Right ventricle myocardium superior (tissue), 1 donor: ENCODE measurements around the gene ITGB3. TPM values are rescaled to one million over a fixed set of nuclear protein-coding genes. Genes with fewer than 3 reads are reported as not detected.
A peak's percentile ranks its signal among the peaks of the same experiment; 100 is the strongest.
"Not testable (repeated sequence)": the region's sequence is repeated elsewhere in the genome, so short reads cannot be mapped to it uniquely, and the experiment has no call there.

Experiments
- ATAC-seq: fragments of 200-7000 bp; cut with Tn5 transposase; one replicate; pipeline ENCODE4 v1.9.1; 2020; ENCODE audit warnings: mild to moderate bottlenecking; ENCODE audit not compliant: poor library complexity
- DNase-seq: peaks from one replicate; pipeline ENCODE4 v3.0.0-alpha.2; 2020
- intact Hi-C: fragments of 100-400 bp; cut with DNase I; formaldehyde crosslinking; loops from one replicate; pipeline ENCODE4 v1.11.2; 2022
- total RNA-seq: library from RNA; stranded (reverse); fragmentation: NEBNext Ultra II Directional; extraction: Animal tissue kit (Norgen Biotek cat#: 25700); gene quantifications from one replicate; pipeline ENCODE4 v1.2.1, GENCODE V29; 2021
- donor health status: DM: no; HTN: yes; CAD: no; lungs with severe emphysema.

Gene ITGB3
- total RNA-seq, 1 donor from 2014 or later: 2.7 TPM

DNA sequence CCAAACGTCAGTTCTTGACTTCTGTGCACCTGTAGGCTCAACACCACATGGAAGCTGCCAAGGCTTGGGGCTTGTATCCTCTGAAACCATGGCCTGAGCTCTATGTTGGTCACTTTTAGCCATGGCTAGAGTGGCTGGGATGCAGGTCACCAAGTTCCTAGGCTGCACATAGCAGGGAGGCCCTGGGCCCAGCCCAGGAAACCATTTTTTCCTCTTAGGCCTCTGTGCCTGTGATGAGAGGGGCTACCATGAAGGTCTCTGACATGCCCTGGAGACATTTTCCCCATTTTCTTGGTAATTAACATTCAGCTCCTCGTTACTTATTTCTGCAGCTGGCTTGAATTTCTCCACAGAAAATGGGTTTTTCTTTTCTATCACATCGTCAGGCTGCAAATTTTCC lies 15.3 kb downstream of the ITGB3 start:
- DNase-seq, ATAC-seq, intact Hi-C loops: not testable (repeated sequence)

DNA sequence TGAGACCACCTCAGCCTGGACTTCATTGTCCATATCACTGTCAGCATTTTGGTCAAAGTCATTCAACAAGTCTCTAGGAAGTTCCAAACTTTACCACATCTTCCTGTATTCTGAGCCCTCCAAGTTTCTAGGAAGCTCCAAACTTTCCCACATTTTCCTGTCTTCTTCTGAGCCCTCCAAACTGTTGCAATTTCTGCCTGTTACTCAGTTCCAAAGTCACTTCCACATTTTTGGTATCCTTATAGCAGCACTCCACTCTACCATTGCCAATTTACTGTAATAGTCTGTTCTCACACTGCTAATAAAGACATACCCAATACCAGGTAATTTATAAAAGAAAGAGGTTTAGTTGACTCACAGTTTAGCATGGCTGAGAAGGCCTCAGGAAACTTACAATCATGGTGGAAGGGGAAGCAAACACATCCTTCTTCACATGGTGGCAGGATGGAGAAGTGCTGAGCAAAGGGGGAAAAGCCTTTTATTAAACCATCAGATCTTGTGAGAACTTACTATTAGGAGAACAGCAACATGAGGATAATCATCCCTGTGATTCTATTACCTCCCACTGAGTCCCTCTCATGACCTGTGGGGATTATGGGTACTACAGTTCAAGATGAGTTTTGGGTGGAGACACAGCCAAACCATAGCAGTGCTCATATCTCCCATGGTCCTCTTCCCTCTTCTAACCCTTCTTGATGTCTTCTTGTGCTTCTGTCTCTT lies 16.1 kb downstream of the ITGB3 start:
- DNase-seq, intact Hi-C loops, ATAC-seq: not testable (repeated sequence)

DNA sequence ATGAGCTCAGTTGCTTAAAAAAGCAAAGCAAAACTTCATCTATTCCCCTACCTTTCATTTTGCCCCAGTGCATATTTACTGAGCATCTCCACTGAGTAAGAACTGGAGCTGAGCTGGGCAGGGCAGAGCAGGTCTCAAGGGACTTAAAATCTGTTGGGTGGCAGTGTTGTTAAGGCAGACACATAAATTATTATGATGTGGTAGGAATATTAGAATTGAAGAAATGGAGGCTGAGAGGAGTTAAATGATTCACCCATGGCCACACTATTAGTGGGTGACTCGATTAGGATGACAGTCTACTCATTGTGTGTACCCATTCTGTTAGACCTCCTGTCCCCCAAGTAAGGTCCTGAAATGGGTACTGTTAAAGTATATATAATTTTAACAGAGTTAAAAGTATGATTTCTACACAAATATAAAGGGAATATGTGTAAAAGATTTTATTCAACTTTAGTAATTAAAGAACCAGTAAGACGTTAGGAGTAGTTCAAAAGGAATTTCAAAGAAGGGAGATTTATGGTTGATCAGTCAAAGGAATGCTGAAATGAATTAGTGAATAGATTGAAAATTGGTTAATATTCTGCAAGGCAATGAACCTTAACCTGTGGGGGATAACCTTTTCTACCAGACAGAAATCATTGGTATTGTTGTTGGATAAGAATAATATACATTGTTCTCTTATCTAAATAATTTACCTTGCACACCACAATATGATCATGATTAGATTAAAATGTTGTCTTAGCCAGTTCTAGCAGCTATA lies 17.5 kb downstream of the ITGB3 start:
- DNase-seq (no peak), ATAC-seq (no peak)
- intact Hi-C loops: no loop called here

DNA sequence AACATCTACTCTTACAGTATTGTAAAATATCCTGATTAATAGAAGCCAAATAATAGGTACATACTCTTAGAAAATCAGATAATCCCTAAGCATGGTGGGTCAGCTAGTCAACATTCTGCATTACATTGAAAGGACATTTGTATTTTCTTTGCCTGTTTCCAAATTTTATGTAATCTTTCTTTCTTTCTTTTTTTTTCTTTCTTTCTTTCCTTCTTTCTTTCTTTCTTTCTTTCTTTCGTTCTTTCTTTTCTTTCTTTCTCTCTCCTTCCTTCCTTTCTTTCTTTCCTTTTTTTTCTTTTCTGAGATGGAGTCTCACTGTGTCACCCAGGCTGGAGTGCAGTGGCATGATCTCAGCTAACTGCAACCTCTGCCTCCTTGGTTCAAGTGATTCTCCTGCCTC lies 18.9 kb downstream of the ITGB3 start:
- ATAC-seq (no peak), DNase-seq (no peak)
- intact Hi-C loops: no loop called here

DNA sequence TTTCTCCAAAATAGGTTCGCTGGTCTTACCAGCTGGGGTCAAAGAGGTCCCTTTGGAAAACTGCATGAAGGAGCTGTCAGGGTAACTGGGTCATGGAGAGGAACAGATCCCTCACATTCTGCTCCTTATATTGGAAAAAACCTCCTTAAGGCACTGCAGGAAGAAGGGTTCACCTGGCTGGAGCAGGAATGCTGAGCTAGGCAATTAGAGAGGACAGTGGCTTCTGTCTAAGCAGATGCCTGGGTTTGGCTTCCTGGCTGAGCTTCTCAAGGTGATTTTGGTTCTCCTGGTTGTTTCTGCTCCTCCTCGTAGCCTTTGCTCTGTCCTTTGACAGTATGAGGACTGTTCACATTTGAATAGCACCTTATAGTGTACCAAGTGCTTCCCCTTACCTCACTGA lies 19.6 kb downstream of the ITGB3 start:
- intact Hi-C loops: no loop called here
- ATAC-seq: no peak
- DNase-seq: no peak

DNA sequence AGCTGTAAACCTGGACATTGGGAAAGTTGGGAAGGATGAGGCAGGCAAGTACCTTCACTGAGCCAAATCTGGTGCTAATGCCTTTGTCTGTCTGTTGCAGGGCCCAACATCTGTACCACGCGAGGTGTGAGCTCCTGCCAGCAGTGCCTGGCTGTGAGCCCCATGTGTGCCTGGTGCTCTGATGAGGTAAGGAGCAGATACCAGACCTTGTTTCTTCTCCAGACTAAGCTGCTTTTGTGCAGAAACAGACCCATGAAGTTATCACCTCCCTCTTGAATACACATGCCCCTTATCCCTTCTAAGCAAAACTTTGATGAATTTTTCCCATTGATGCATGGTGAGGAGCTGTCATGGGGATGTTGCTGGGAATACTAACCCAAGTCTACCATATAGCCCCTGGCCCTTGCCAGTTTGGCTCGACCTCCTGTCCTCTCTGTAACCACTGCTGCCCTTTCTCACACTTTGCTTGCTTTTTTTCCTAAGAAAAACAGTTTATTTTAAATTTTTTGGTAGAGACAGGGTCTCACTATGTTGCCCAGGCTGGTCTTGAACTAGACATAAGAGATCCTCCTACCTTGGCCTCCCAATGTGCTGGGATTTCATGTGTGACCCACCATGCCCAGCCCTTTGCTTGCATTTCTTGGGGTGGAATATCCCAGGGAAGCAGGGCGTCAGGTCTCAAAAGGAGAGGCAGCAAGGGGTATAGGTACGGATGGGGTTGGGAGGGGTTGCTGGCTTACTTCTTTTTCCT lies 20.9 kb downstream of the ITGB3 start:
- ATAC-seq (no peak), DNase-seq (no peak)
- intact Hi-C loops: no loop called here

DNA sequence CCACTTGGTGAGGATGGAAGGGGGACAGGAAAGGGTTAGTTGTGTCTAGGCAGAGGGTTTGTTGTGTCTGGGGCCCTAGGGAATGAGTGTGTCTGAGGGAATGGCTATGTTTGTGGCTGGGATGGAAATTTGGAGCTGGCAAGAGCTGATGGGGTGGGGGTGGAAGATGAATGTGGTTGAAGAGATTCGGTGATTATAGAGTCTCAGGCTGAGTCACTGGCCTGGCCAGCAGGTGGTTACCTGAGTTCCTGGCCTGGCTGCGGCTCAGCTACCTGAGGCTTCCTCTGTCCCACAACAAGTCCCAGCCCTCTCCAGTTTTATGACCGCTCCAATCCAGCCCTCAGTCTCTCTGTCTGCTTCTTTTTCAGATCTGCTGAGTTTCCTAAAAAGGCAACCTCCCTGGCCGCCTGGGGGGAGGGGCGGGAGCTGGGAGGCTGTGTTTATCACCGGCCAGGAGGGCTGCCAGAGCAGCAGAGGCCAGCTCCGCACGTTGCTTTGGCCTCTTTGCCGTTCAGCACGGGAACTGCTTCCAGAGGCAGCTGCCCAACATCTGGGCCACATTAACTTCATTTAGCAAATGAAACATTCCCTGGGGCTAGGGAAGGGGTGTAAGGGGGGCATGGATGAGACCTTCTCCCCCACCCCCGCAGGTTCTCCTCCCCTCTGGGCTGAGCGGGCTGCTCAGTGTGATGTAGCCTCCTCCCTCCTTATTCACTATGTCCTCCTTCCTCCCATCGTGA lies 21.8 kb downstream of the ITGB3 start:
- ATAC-seq (peak; percentile 81), DNase-seq (peak; percentile 95)
- intact Hi-C loops: no loop called here

DNA sequence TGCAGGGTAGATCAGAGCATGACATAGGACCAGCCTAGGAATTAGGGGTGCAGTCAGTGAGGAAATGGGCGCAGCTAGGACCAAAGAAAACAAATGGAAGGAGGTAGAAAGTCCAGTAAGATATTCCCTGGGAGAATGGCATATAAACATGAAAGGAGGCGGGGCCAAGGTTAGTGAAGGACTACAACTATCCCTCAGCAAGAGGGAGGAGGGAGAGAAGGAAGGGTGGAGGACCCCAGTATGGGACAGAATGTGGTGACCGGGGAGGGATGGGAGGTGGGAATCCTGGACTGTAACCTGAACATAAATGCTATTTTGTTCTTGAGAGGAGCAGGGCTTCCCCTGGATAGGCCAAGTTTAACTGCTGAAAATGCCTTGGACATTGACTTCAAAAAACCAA lies 22.8 kb downstream of the ITGB3 start:
- DNase-seq (no peak), ATAC-seq (no peak)
- intact Hi-C loops: no loop called here

DNA sequence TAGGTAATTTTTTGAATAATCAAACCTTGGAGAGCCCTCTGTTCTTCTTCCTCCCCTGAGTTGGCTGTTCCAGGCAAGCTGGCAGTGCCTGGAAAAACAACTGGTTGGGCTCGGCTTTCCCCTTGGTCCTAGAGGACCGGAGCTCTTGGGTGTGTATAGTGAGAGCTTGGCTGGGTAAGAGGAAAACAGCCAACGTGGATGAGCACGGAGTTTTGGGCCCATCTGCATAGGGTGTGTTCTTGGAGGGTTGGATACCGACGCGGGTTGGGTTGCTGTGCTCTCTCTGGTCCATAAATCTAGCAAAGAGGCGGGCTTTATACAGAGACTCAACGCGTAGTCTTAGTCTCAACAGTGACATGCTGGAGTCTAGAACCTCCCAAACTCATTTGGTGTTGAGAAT lies 23.2 kb downstream of the ITGB3 start:
- peak; percentile 76 for ATAC-seq
- peak; percentile 83 for DNase-seq
- intact Hi-C loops: no loop called here

DNA sequence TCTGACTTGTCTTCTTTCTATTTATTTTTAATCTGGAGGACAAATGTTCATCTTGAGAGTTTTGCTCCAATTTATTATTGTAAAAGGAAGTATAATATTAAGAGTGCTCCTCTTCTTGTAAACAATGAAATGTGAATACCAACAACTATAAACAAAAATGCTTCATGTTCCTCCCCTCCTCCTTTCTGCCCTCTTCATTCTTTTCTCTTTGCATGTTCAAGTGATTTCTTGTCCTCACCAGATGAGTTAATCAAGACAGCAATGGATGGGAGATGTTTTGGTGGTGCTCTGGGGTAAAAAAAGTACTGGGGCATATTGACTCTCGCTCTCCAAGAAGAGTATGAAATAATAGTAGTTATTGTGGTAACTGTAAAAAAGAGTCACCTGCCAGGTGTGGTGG lies 24.3 kb downstream of the ITGB3 start:
- DNase-seq (no peak), ATAC-seq (no peak)
- intact Hi-C loops: no loop called here

DNA sequence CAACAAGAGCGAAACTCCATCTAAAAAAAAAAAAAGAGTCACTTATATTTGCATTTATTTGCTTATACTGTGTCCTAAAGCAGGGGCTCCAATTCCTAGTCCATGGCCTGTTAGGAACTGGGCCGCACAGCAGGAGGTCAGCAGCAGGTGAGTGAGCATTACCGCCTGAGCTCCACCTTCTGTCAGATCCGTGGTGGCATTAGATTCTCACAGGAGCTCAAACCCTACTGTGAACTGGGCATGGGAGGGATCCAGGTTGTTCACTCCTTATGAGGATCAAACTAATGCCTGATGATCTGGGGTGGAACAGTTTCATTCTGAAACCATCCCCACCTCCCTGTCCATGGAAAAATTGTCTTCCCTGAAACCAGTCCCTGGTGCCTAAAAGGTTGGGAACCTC lies 24.9 kb downstream of the ITGB3 start:
- intact Hi-C loops: no loop called here
- ATAC-seq: no peak
- DNase-seq: no peak

DNA sequence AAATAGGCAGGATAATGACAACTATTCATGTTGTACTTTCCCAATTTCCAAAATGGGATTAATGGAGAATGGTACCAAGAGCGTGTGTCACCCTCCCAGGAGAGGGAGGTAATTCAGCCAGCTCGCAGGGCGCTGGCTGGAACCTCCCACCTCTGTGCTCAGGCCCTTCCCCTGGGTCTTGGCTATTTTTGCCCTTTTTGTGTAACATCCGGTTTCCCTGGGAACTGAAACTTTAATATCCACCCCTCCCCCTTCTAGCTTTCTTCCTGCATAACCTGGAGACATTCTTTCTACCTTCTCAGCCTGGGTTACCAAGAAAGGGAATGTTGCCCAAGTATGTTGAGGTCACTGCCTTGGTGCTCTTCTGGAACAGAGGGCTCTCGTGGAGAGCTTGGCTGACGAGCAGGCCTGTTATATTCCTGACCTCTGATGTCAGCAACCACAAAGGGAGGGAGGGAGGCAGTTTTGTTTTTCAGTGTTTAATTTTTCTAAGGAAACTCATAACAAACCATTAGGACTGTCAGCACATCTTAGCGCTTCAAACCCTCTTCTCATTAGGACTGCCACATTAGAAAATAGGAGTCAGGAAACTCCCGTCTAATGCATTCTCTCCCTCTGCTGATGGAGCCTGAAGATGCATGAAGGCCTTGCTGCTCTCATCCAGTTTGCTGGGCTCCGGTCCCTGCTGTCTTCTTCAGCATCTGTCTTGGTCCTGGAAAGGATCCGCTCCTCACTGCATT lies 25.6 kb downstream of the ITGB3 start:
- DNase-seq (peak; percentile 77), ATAC-seq (peak; percentile 72)
- intact Hi-C loops: no loop called here

DNA sequence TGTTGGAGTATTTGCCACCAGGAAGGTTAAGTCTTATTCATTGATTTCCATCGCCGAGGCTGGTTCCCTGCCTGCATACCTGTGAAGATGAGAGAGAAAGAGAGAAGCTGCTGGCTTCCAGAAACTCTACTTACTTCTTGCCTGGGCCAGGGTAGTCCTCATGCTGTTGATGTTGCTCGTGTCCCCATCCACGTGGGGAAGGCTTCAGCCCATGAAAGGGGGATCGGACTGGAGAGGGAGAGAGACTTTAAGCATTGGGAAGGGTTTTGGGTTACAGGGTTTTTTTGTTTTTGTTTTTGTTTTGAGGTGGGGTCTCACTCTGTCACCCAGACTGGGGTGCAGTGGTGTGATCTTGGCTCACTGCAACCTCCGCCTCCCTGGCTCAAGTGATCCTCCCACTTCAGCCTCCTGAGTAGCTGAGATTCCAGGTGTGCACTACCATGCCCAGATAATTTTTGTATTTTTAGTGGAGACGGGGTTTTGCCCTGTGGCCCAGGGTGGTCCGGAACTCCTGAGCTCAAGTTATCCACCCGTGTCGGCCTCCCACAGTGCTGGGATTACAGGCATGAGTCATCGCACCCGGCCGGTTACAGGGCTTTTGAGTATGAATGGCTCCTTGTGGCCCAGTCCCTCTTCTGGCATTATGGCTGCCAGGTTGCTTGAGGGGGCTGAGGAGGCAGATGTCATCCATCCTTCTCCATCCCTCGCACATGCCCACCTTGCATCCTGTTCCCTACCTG lies 26.6 kb downstream of the ITGB3 start:
- intact Hi-C loops: no loop called here
- DNase-seq: no peak
- ATAC-seq: no peak

DNA sequence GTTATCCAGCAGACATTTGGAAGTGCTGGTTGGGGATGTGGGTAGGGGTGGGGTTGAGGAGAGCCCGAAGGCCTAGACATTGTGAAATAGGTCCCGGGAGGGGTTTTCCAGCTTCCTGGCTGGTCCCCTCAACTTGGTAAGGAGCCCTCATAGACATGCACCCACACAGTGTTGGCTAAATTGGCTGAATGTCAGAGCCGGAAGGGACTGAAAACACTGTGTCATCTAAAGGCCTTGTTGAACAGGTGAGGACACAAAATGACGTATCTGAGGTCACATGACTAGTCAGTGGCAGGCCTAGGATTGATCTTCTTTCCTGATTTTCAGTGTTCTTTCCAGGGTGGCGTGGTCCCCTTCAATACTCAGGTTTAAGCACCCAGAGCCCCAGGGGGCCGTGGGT lies 27.6 kb downstream of the ITGB3 start:
- DNase-seq (no peak), ATAC-seq (no peak)
- intact Hi-C loops: no loop called here

DNA sequence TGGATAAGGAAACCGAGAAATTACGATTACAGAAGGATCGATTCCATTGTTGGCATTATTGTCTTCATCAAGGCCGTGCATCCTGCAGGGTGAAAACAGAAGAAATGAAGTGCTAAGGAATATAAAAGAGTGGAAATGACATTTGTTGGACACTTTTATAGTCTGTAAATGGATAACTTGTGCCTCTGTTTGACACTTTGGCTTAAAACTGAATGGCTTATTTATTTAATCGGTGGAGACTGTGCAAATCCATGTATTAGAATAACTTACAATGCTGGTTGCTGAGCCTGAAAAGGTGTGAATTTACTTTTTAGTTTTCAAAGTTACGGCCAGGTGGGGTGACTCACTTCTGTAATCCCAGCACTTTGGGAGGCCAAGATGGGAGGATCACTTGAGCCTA lies 31.4 kb downstream of the ITGB3 start:
- intact Hi-C loops: no loop called here

DNA sequence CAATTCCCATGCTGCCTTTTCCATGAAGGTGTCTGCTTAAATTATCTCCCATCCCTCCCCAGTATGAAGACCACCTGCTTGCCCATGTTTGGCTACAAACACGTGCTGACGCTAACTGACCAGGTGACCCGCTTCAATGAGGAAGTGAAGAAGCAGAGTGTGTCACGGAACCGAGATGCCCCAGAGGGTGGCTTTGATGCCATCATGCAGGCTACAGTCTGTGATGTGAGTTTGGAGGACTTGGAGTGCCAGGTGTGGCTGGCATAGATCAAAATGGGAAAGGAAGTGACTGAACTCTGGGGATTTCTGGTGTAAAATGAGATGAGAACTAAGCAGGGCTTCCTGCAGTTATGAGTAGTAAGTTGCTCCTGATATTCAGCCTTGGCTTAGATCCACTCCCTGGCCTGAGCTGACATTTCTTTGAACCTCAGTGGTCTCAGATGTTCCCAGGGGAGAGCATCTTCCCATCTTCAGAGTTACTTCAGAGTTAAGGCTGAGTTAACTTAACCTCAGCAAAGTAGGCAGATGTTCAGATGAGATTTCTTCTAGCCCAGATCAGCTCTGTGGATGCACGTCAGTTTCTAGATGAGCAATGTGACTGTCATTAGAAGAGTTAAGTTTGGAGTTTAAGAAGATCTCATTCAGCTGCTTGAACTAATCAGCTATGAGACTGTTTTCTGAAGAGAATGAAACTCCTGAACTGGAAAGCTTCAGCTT lies 32.7 kb downstream of the ITGB3 start:
- intact Hi-C loops: no loop called here
- ATAC-seq (no peak), DNase-seq (no peak)

More for the DNA sequence above, 31.4 kb downstream of the ITGB3 start:
- DNase-seq: no peak
- ATAC-seq: no peak

DNA sequence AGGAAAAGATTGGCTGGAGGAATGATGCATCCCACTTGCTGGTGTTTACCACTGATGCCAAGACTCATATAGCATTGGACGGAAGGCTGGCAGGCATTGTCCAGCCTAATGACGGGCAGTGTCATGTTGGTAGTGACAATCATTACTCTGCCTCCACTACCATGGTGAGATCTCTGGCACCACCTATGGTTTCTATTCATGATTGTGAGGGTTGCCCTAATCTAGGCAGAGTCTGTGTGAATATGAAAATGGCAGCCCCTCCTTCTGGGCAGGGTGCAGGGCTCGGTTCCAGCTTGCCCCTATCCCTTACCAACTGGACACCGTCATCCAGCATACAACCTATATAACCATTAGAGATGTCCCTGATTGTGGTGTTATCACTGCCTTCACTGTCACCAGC lies 33.4 kb downstream of the ITGB3 start:
- ATAC-seq (no peak), DNase-seq (no peak)
- intact Hi-C loops: no loop called here
